ENCODE measurements around the gene MAP4K4. TPM values are rescaled to one million over a fixed set of nuclear protein-coding genes. Genes with fewer than 3 reads are reported as not detected.
A peak's percentile ranks its signal among the peaks of the same experiment; 100 is the strongest.

The MAP4K4 gene
- total RNA-seq, 1 donor from 2014 or later: 232 TPM

DNA sequence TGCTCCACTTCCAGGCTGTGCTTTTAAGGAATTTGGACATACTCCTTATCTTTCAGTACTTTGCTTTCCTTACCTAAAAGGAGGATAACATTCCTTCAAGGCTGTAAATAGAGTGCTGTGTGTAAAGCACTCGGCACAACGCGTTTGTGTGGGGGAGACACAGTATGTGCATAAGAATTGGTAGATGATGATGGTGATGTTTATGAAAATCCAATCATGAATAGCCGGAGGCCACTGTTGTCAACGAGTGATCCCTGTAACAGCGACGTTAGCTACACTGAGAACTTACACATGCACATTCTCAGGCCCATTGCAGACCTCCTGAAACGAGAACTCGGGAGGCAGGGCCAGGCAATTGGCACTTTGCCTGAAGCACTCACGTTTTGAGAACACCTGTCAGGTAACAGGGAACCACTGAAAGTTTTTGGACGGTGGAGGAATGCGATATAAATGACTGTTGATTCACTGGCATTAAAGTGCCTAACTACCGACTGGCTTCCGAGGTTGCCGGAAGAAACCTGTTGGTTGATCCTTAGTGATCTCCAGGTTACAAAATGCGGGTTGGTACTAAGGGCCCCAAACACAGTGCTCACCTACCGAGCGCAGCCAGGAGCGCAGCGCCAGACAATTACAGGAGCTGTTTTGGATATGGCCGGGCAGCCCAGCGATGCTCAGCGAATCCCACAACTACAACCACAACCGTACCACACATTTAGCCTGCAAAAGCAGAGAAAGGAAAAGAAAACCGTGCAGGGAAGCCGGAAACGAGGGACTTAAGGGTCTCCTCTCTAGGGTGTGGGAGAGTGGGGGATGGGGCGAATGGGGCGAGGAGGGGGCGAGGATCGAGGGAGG, 1.0 kb upstream of the MAP4K4 start:
- ChIA-PET CTCF (interaction anchor here (0.7 to 2.7 kb wide), 8 partner anchors 21 to 277 kb away, joined by 3 to 8 read pairs (median 4); no protein-coding TSS in a partner anchor), POLR2A (interaction anchor here (0.7 to 7.3 kb wide), 27 partner anchors 9 to 277 kb away, joined by 3 to 106 read pairs (median 5); partner anchors contain the start of gene RFX8)
- TF ChIP-seq, protein P1, sequence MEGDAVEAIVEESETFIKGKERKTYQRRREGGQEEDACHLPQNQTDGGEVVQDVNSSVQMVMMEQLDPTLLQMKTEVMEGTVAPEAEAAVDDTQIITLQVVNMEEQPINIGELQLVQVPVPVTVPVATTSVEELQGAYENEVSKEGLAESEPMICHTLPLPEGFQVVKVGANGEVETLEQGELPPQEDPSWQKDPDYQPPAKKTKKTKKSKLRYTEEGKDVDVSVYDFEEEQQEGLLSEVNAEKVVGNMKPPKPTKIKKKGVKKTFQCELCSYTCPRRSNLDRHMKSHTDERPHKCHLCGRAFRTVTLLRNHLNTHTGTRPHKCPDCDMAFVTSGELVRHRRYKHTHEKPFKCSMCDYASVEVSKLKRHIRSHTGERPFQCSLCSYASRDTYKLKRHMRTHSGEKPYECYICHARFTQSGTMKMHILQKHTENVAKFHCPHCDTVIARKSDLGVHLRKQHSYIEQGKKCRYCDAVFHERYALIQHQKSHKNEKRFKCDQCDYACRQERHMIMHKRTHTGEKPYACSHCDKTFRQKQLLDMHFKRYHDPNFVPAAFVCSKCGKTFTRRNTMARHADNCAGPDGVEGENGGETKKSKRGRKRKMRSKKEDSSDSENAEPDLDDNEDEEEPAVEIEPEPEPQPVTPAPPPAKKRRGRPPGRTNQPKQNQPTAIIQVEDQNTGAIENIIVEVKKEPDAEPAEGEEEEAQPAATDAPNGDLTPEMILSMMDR (IDR thresholded peaks at IDR 0.05): no peak
- Mint-ChIP-seq H3K27ac (peak overlapping the region; percentile 91), H3K4me3 (peak overlapping the region; percentile 92), H3K9me3 (peaks cover 3% of the 10 kb centered on the region), H3K36me3 (ENCODE audit: low read depth) (peaks cover 12% of the 10 kb centered on the region), H3K27me3 (no peaks in the 10 kb centered on the region), H3K4me1 (peaks cover 8% of the 10 kb centered on the region)
- ATAC-seq (ENCODE audit: low read depth): peak; percentile 2
- no peak for DNase-seq
- intact Hi-C loops (cut with micrococcal nuclease): loop anchor here (1.0 to 5.0 kb wide), 9 partner anchors 14 to 389 kb away; partner anchors contain the start of gene RNF149

- TF ChIP-seq, protein P1 (IDR thresholded peaks at IDR 0.05): no peak
- peak overlapping the region; percentile 79 for H3K4me3 Mint-ChIP-seq
- H3K36me3 Mint-ChIP-seq (ENCODE audit: low read depth): peaks cover 28% of the 10 kb centered on the region
- ATAC-seq (ENCODE audit: low read depth): peak; percentile 25
- peaks cover 8% of the 10 kb centered on the region for H3K4me1 Mint-ChIP-seq
- H3K27me3 Mint-ChIP-seq: no peaks in the 10 kb centered on the region
- intact Hi-C loops (cut with micrococcal nuclease): loop anchor here (1.0 to 5.0 kb wide), 6 partner anchors 19 to 391 kb away; partner anchors contain the start of gene RNF149
- ChIA-PET CTCF (interaction anchor here (1.0 to 2.7 kb wide), 5 partner anchors 19 to 133 kb away, joined by 3 to 7 read pairs (median 4); no protein-coding TSS in a partner anchor), POLR2A (interaction anchor here (0.5 to 7.3 kb wide), 32 partner anchors 9 to 279 kb away, joined by 3 to 106 read pairs (median 4); no protein-coding TSS in a partner anchor)
- H3K9me3 Mint-ChIP-seq: peaks cover 6% of the 10 kb centered on the region
- no peak for DNase-seq
- peak overlapping the region; percentile 51 for H3K27ac Mint-ChIP-seq
Observed at GRCh38 chr2:101698014-101698843, 722 bp downstream of the MAP4K4 start.

DNA sequence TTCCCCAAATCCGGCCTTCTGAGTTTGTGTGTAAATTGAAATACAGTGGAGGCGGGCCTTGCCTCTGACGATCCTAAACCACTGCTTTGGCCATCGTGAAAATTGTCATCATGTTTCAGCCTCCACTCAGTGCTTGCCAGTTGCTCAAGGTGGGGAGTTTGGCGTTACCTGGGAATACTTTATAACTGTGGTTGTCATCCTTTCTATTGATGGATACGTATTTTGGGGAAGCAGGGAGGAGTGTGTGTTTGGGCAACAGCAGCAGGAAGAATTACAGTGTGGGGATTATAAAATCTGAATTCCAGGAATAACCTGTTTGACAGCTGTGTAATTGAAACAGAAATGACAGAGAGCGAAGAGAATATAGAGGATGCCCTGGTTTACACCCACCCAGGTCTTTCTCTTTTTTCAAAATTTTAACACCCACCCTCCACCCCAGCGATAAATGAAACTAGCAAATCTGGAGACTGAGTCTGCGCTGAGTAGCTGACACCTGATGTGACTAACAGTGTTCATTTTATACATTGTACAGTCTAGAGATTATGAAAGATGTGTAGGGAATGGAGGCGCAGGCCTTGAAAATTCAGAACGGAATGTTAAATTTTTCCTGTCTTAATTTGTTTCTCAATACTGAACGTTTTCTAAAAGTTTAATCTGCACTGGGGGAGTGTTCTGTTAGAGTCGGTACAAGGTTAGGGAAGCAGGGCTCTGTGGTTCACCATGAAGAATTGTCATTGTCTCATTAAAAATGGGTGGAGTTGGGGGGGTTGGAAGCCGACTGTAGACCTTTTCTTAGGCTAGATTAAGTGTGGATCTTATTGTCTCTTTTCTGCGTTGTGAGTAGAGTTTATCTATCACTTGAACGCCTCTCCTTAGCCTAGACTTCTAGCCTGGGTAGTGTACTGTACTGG, 1.6 kb downstream of the MAP4K4 start:
- DNase-seq: no peak

More for the DNA sequence above, 1.6 kb downstream of the MAP4K4 start:
- Mint-ChIP-seq H3K36me3 (ENCODE audit: low read depth) (peaks cover 32% of the 10 kb centered on the region), H3K4me3 (no peak overlapping the region), H3K4me1 (peaks cover 8% of the 10 kb centered on the region), H3K27ac (no peak overlapping the region), H3K27me3 (no peaks in the 10 kb centered on the region), H3K9me3 (peaks cover 6% of the 10 kb centered on the region)
- CTCF ChIA-PET: interaction anchor here (0.8 to 2.7 kb wide), 9 partner anchors 11 to 282 kb away, joined by 3 to 7 read pairs (median 5); no protein-coding TSS in a partner anchor
- POLR2A ChIA-PET: interaction anchor here (0.7 to 7.3 kb wide), 18 partner anchors 10 to 132 kb away, joined by 3 to 106 read pairs (median 6); no protein-coding TSS in a partner anchor
- intact Hi-C loops (cut with micrococcal nuclease): loop anchor here (1.0 to 5.0 kb wide), 6 partner anchors 18 to 392 kb away; partner anchors contain the start of gene RNF149
- no peak for ATAC-seq (ENCODE audit: low read depth)
- TF ChIP-seq, protein P1 (IDR thresholded peaks at IDR 0.05): no peak
